ENCODE results near the gene ZNHIT2. TPM values are rescaled to one million over a fixed set of nuclear protein-coding genes. Genes with fewer than 3 reads are reported as not detected.

ZNHIT2 gene
- total RNA-seq, 1 experiment from 2014 or later: 27.4 TPM

- intact Hi-C loops (cut with micrococcal nuclease; ENCODE audit: unreplicated experiment): no loop called here
- ChIA-PET CTCF (interaction anchor here (0.6 kb wide), 2 partner anchors 8 to 201 kb away, joined by 4 to 7 read pairs; no protein-coding TSS in a partner anchor), POLR2A (ENCODE audit: low non-redundant PET) (no interaction called here)
- Histone ChIP-seq H3K4me3 (ENCODE audit: low read depth, low read length, poor library complexity, severe bottlenecking) (no peak overlapping the region), H3K9me3 (ENCODE audit: low read depth, low read length, poor library complexity, severe bottlenecking) (no peaks in the 10 kb centered on the region), H3K27ac (ENCODE audit: low read depth, low read length, poor library complexity, severe bottlenecking) (no peak overlapping the region), H3K27me3 (replicated peaks; ENCODE audit: insufficient read depth, low read depth, low read length, poor library complexity) (no peaks in the 10 kb centered on the region), H3K36me3 (ENCODE audit: insufficient read depth, low read length, poor library complexity, severe bottlenecking) (peaks cover 64% of the 10 kb centered on the region), H3K4me1 (ENCODE audit: insufficient read depth, low read length, poor library complexity, severe bottlenecking) (peaks cover 15% of the 10 kb centered on the region)
- DNase-seq (ENCODE audit: low spot score): no peak
- no TSS peak for BruUV-seq (replicated peaks)
- no peak for TF ChIP-seq EZH2 (IDR thresholded peaks at IDR 0.05; ENCODE audit: borderline replicate concordance, low read depth, low read length, poor library complexity, severe bottlenecking)
- TF ChIP-seq, protein P1, sequence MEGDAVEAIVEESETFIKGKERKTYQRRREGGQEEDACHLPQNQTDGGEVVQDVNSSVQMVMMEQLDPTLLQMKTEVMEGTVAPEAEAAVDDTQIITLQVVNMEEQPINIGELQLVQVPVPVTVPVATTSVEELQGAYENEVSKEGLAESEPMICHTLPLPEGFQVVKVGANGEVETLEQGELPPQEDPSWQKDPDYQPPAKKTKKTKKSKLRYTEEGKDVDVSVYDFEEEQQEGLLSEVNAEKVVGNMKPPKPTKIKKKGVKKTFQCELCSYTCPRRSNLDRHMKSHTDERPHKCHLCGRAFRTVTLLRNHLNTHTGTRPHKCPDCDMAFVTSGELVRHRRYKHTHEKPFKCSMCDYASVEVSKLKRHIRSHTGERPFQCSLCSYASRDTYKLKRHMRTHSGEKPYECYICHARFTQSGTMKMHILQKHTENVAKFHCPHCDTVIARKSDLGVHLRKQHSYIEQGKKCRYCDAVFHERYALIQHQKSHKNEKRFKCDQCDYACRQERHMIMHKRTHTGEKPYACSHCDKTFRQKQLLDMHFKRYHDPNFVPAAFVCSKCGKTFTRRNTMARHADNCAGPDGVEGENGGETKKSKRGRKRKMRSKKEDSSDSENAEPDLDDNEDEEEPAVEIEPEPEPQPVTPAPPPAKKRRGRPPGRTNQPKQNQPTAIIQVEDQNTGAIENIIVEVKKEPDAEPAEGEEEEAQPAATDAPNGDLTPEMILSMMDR (conservative IDR thresholded peaks at IDR 0.05; ENCODE audit: low read depth, low read length): no peak
These were observed 13.3 kb upstream of the ZNHIT2 start for GRCh38 chr11:65130631-65131416.

- Histone ChIP-seq H3K27ac (ENCODE audit: low read depth, low read length, poor library complexity, severe bottlenecking) (no peak overlapping the region), H3K9me3 (ENCODE audit: low read depth, low read length, poor library complexity, severe bottlenecking) (no peaks in the 10 kb centered on the region), H3K4me3 (ENCODE audit: low read depth, low read length, poor library complexity, severe bottlenecking) (no peak overlapping the region), H3K27me3 (replicated peaks; ENCODE audit: insufficient read depth, low read depth, low read length, poor library complexity) (no peaks in the 10 kb centered on the region), H3K4me1 (ENCODE audit: insufficient read depth, low read length, poor library complexity, severe bottlenecking) (peaks cover 9% of the 10 kb centered on the region), H3K36me3 (ENCODE audit: insufficient read depth, low read length, poor library complexity, severe bottlenecking) (peaks cover 74% of the 10 kb centered on the region)
- ChIA-PET POLR2A (ENCODE audit: low non-redundant PET) (no interaction called here), CTCF (no interaction called here)
- no TSS peak for BruUV-seq (replicated peaks)
- intact Hi-C loops (cut with micrococcal nuclease; ENCODE audit: unreplicated experiment): no loop called here
- DNase-seq (ENCODE audit: low spot score): no peak
- TF ChIP-seq, protein P1 (conservative IDR thresholded peaks at IDR 0.05; ENCODE audit: low read depth, low read length): no peak
- TF ChIP-seq EZH2 (IDR thresholded peaks at IDR 0.05; ENCODE audit: borderline replicate concordance, low read depth, low read length, poor library complexity, severe bottlenecking): no peak
These were observed 12.3 kb upstream of the ZNHIT2 start for GRCh38 chr11:65129649-65130441.

- Histone ChIP-seq H3K4me3 (ENCODE audit: low read depth, low read length, poor library complexity, severe bottlenecking) (no peak overlapping the region), H3K27ac (ENCODE audit: low read depth, low read length, poor library complexity, severe bottlenecking) (no peak overlapping the region), H3K4me1 (ENCODE audit: insufficient read depth, low read length, poor library complexity, severe bottlenecking) (peaks cover 8% of the 10 kb centered on the region), H3K36me3 (ENCODE audit: insufficient read depth, low read length, poor library complexity, severe bottlenecking) (peaks cover 79% of the 10 kb centered on the region), H3K9me3 (ENCODE audit: low read depth, low read length, poor library complexity, severe bottlenecking) (no peaks in the 10 kb centered on the region), H3K27me3 (replicated peaks; ENCODE audit: insufficient read depth, low read depth, low read length, poor library complexity) (no peaks in the 10 kb centered on the region)
- ChIA-PET CTCF (no interaction called here), POLR2A (ENCODE audit: low non-redundant PET) (no interaction called here)
- DNase-seq (ENCODE audit: low spot score): no peak
- intact Hi-C loops (cut with micrococcal nuclease; ENCODE audit: unreplicated experiment): no loop called here
- no peak for TF ChIP-seq EZH2 (IDR thresholded peaks at IDR 0.05; ENCODE audit: borderline replicate concordance, low read depth, low read length, poor library complexity, severe bottlenecking)
- BruUV-seq (replicated peaks): no TSS peak
These were observed 11.0 kb upstream of the ZNHIT2 start for GRCh38 chr11:65128182-65129145.

Measured in A673 (cell line).